OCI-LY1 (cell line): ENCODE measurements around the gene PLA2G2D.

Experiments used
- CTCF ChIP-seq: fragments of 200-600 bp; sonication (generic), shearing (Covaris generic); IDR thresholded peaks from 2 replicates; pipeline ENCODE4 v1.5.1; 2017; ENCODE audit warnings: mild to moderate bottlenecking, antibody characterized with exemption, low read length, moderate library complexity, mixed read lengths
- EZH2 ChIP-seq: fragments of 200-600 bp; sonication (generic), shearing (Covaris generic); IDR thresholded peaks from 2 replicates; pipeline ENCODE4 v1.8.0; 2017; ENCODE audit warnings: borderline replicate concordance, mixed run types, mild to moderate bottlenecking, antibody characterized with exemption, low read length, moderate library complexity, mixed read lengths

GRCh38 chr1:20070357-20070756, 49.0 kb downstream of the PLA2G2D start:
- TF ChIP-seq CTCF: no peak
- no peak for TF ChIP-seq EZH2
